Measurements from ENCODE around the gene IRF1.
A peak's percentile ranks its signal among the peaks of the same experiment; 100 is the strongest.

The IRF1 gene

GRCh38 chr5:132461569-132462070 is 29.0 kb downstream of the IRF1 start:
- DNase-seq (ENCODE audit: low read depth in 2 of 2), result no peak

DNA sequence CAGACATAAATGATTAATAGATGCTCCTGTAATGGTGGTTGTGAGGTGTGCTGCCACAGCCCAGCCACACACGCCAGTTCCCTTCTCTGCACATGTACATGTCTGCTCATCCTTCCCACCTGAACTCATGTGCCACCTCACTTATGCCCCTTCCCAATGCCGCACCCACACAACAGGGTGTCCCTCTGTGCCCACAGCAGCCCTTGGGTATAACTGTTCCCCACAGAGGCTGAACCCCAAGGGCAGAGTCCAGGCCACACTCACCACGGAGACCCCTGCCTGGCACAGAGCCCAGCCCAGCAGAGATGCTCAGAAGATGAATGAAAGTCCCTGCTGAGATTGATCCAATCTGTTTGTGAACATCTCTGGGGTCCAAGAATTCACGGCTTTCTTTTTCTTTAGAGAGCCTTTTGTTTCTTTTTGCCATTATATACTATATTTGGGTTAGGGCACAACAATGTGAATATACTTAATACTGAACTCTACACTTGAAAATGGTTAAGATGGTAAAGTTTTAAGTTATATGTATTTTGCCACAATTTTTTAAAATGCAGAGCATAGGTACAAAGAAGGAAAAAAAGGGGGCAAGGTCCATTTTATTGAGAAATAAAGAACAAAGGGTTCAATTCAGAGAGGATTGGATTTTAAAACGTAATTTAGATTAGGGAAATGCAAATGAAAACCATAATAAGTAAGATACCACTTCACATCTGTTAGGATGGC is 29.6 kb downstream of the IRF1 start:
- no peak for DNase-seq (ENCODE audit: low read depth in 2 of 2)

GRCh38 chr5:132459983-132460838 is 30.4 kb downstream of the IRF1 start:
- DNase-seq (ENCODE audit: low read depth in 2 of 2), result no peak

DNA sequence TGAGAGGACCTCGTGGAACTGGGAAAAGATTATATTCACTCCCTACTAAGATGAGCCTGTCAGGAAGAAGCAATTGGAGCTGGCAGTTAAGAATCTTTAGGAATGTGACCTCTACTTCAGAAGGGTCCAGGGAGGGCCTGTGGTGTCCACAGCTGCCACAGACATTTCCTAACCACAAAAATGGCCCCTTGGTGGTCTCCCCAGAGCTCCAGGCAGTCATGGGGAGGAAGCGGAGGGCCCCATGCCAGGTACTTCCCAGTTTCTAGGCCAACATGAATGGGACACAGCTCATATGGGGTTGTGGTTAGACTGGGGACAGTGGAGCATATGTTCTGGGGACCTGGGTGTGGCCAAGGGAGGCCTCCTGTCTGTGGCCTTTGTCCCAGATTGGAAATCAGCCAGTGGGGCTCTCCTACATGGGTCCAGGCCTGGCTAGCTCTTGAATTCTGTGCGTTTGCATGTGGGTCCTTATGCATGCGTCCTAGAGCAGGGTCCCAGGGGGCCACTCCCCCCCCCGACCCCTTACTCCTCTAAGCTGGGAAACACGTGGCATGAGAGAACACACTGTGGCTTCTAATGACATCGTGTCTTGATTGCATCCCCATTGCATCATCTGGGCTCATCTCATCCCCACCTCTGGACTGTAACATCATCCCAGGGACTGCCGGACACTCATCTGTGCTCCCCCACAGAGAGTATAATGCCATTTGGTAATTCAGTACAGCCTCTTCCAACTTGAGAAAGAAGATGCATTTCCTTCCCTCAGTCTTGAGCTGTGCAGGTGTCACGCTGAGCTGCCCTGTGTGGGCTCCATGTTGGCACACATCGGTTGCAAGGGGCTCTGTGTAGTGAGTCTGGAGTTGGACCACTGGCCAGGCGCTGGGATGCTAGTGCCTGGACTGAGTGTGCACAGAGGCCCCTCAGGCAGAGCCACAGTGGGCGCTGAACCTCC is 31.3 kb downstream of the IRF1 start:
- DNase-seq (ENCODE audit: low read depth in 2 of 2), result no peak

- DNase-seq (ENCODE audit: low read depth in 2 of 2), result no peak
Observed at GRCh38 chr5:132458651-132459030, 31.9 kb downstream of the IRF1 start.

DNA sequence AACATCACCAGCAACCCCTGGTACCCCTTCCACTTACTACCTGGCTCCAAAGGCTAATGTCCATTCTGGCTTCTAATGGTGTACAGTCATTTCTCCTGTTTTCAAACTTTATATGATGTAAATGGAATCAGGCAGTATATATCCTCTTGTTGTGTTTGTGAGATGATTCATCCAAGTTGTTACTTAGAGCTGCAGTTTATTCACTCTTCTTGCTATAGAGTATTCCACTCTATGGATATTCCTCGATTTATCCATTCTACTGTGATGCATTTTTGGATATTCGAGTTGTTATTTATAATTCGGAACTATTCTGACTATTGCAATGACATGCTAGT is 32.4 kb downstream of the IRF1 start:
- DNase-seq (ENCODE audit: low read depth in 2 of 2), result no peak

GRCh38 chr5:132457371-132458225 is 33.0 kb downstream of the IRF1 start:
- no peak for DNase-seq (ENCODE audit: low read depth in 2 of 2)

GRCh38 chr5:132456987-132457361 is 33.6 kb downstream of the IRF1 start:
- DNase-seq (ENCODE audit: low read depth in 2 of 2), result no peak

- DNase-seq (ENCODE audit: low read depth in 2 of 2), result peak in 1 of 2 donors; percentile 63
Observed at GRCh38 chr5:132456296-132456986, 34.1 kb downstream of the IRF1 start.

DNA sequence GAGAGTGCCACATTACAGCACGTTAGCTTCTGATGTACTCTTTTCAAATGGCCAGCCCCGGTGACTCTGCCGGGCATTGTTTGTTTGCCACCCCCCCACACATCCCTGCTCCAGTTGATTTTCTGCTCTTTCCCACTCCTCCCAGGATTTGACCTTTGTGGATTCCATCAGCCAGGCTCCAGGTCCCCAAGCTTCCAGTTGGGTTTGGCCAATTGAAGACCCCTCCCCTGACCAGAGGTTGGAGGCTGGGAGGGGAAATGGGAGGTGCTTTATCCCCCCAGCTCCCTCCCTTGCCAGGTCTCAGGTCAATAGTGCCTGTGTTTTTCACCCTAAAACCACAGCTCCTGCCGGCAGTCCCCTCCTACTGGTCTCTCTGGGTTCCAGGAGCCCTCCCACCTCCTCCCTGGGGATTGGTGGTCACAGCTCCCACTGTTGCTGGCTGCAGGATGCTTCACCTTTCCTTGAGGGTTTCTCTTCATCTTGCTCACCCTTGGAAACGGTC is 34.9 kb downstream of the IRF1 start:
- DNase-seq (ENCODE audit: low read depth in 2 of 2), result no peak

DNA sequence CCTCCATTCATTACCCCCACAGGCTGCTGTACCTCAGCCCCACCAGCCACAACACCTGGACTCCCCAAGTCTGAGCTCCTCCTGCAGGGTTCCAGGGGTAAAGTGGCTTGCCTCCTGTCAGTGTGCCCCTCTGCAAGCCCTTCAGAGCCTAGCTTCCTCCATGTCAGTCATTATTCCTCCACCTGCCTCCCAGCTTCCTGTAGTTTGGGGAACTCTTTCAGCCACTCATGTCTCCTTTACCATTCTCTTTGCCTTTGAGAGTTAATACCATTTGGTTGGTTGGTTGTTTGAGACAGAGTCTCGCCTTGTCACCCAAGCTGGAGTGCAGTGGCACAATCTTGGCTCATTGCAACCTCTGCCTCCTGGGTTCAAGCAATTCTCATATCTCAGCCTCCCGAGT is 36.2 kb downstream of the IRF1 start:
- no peak for DNase-seq (ENCODE audit: low read depth in 2 of 2)

DNA sequence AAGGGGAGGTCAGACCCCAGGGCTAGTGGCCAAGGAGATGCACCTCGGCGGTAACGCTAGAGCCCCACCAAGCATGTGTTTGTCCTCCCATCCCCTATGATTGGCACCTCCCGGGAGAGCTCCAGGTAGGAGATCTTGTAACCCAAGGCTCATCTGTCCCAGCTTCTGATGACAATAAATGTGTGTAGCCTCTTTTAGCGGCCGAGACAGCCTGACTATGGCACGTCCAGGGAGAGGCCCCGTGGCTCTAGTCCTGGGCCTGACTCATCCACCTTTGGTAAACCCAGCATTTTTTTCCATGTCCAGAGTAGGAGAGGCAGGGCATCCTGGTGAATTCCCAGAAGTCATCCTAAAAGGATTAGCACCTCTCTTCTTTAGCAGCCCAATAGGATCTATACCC is 39.2 kb downstream of the IRF1 start:
- DNase-seq (ENCODE audit: low read depth in 2 of 2), result no peak

GRCh38 chr5:132449060-132449459 is 41.5 kb downstream of the IRF1 start:
- DNase-seq (ENCODE audit: low read depth in 2 of 2), result no peak

DNA sequence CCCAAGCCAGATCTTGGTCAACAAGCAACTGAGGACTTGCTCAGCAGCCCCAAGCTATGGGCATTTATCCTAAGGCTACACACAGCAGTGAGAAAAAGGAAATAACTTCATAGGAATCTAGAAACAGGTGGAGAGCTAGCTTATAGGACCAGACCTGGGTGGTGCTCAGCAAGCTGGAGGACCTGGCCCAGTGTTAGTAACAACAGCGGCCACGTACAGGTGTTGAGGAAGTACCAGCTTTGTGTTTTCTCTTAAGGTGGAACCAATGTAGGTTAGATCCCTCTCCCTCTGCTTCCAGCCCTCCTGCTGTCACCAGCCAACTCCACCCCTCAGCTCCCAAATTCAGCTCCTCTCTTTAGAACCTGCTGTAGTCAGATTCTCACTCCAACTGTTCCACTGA is 43.4 kb downstream of the IRF1 start:
- no peak for DNase-seq (ENCODE audit: low read depth in 2 of 2)

- no peak for DNase-seq (ENCODE audit: low read depth in 2 of 2)
Observed at GRCh38 chr5:132446621-132447020, 44.0 kb downstream of the IRF1 start.

DNA sequence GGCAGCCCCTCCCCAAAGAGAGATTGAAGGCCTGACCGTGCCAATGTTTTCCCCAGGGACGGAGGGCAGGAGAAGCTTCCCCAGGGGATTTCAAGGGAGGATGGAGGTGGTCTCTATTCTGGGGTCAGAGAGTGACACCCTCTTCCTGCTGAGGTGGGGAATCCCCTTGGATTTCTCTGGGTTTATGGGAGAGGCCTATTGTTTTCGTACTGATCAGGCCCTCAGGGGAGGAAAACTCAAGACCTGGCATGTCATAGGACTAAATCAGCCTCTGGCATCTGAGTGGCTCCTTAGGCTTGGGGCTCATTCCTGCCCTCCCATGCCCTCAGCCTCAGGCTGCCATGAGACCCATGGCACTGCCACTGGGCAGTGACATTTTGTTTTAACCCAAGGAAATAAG is 44.6 kb downstream of the IRF1 start:
- no peak for DNase-seq (ENCODE audit: low read depth in 2 of 2)

- no peak for DNase-seq (ENCODE audit: low read depth in 2 of 2)
Observed at GRCh38 chr5:132445640-132445923, 45.0 kb downstream of the IRF1 start.

- no peak for DNase-seq (ENCODE audit: low read depth in 2 of 2)
Observed at GRCh38 chr5:132444841-132445639, 45.5 kb downstream of the IRF1 start.

- no peak for DNase-seq (ENCODE audit: low read depth in 2 of 2)
Observed at GRCh38 chr5:132444061-132444460, 46.5 kb downstream of the IRF1 start.

Data from stimulated activated CD8-positive, alpha-beta memory T cell treated with anti-CD3 and anti-CD28 coated beads, Interleukin-7, amount 100 ng/mL, for 4 hours (primary cell).